Astrocyte of the hippocampus (primary cell): ENCODE data around the gene ECEL1.

Source experiments
- DNase-seq: peaks from one replicate; pipeline ENCODE4 v3.0.0; 2011; ENCODE audit warnings: low read depth, low spot score

Gene ECEL1

GRCh38 chr2:232523402-232523681 lies 35.7 kb upstream of the ECEL1 start:
- peak; percentile 18 for DNase-seq

- no peak for DNase-seq
These were observed 35.2 kb upstream of the ECEL1 start for GRCh38 chr2:232522623-232523401.

GRCh38 chr2:232521959-232522622 lies 34.5 kb upstream of the ECEL1 start:
- peak; percentile 65 for DNase-seq

GRCh38 chr2:232521098-232521497 lies 33.5 kb upstream of the ECEL1 start:
- no peak for DNase-seq

GRCh38 chr2:232520489-232520888 lies 32.9 kb upstream of the ECEL1 start:
- DNase-seq: no peak

- no peak for DNase-seq
These were observed 32.2 kb upstream of the ECEL1 start, which contains the start of gene PRSS56 for GRCh38 chr2:232519581-232520438. PRSS56 (plus strand) TSS chr2:232520388; CDS start chr2:232520599, 211 bp downstream.

GRCh38 chr2:232518844-232519243 lies 31.2 kb upstream of the ECEL1 start:
- no peak for DNase-seq

- DNase-seq: no peak
These were observed 28.9 kb upstream of the ECEL1 start for GRCh38 chr2:232516551-232516950.

GRCh38 chr2:232515639-232516038 lies 28.0 kb upstream of the ECEL1 start:
- no peak for DNase-seq

GRCh38 chr2:232513353-232513752 lies 25.7 kb upstream of the ECEL1 start:
- no peak for DNase-seq

GRCh38 chr2:232512602-232513001 lies 25.0 kb upstream of the ECEL1 start:
- no peak for DNase-seq

- peak; percentile 26 for DNase-seq
These were observed 23.8 kb upstream of the ECEL1 start for GRCh38 chr2:232511336-232511890.

- no peak for DNase-seq
These were observed 20.6 kb upstream of the ECEL1 start for GRCh38 chr2:232508251-232508650.

- no peak for DNase-seq
These were observed 19.1 kb upstream of the ECEL1 start for GRCh38 chr2:232506709-232507108.

GRCh38 chr2:232505856-232506255 lies 18.2 kb upstream of the ECEL1 start:
- DNase-seq: no peak

- DNase-seq: peak; percentile 13
These were observed 16.8 kb upstream of the ECEL1 start for GRCh38 chr2:232504438-232504837.

- no peak for DNase-seq
These were observed 16.2 kb upstream of the ECEL1 start for GRCh38 chr2:232503809-232504323.

- DNase-seq: peak; percentile 58
These were observed 15.5 kb upstream of the ECEL1 start for GRCh38 chr2:232502911-232503808.

- DNase-seq: no peak
These were observed 14.9 kb upstream of the ECEL1 start for GRCh38 chr2:232502511-232502910.

- no peak for DNase-seq
These were observed 14.3 kb upstream of the ECEL1 start for GRCh38 chr2:232501794-232502390.
